NT2/D1 (cell line): ENCODE data around the gene IRAG1.
"Not testable (repeated sequence)": the region's sequence is repeated elsewhere in the genome, so short reads cannot be mapped to it uniquely, and the experiment has no call there.

Source experiments
- DNase-seq: peaks from one replicate; pipeline ENCODE4 v3.0.0-alpha.2; 2011; ENCODE audit warnings: low read depth, low spot score
- H3K27me3 ChIP-seq: 2 replicates; pipeline ENCODE4 v1.6.0; 2011; ENCODE audit warnings: mild to moderate bottlenecking; ENCODE audit not compliant: insufficient read length, insufficient read depth
- H3K36me3 ChIP-seq: 2 replicates; pipeline ENCODE4 v1.6.1; 2011; ENCODE audit warnings: mild to moderate bottlenecking, low read length, mixed read lengths; ENCODE audit not compliant: insufficient read depth, insufficient read length
- H3K4me1 ChIP-seq: 2 replicates; pipeline ENCODE4 v1.5.1; 2011; ENCODE audit not compliant: insufficient read depth, insufficient read length
- H3K4me3 ChIP-seq: 2 replicates; pipeline ENCODE4 v1.5.1; 2011; ENCODE audit warnings: low read depth; ENCODE audit not compliant: insufficient read length
- H3K9ac ChIP-seq: 2 replicates; pipeline ENCODE4 v1.6.0; 2011; ENCODE audit warnings: low read depth; ENCODE audit not compliant: insufficient read length
- H3K9me3 ChIP-seq: 2 replicates; pipeline ENCODE4 v1.5.1; 2011; ENCODE audit warnings: mild to moderate bottlenecking, low read length; ENCODE audit not compliant: insufficient read depth
- SUZ12 ChIP-seq: IDR thresholded peaks from 2 replicates; pipeline ENCODE4 v1.6.1; 2011; ENCODE audit not compliant: insufficient read length, insufficient read depth; ENCODE audit errors: extremely low read depth
- YY1 ChIP-seq: IDR thresholded peaks from 2 replicates; pipeline ENCODE4 v1.6.1; 2011; ENCODE audit not compliant: insufficient read length, insufficient read depth
- ZNF274 ChIP-seq: IDR thresholded peaks from 2 replicates; pipeline ENCODE4 v1.6.1; 2011; ENCODE audit warnings: mild to moderate bottlenecking, low read depth, low read length

Gene IRAG1

DNA sequence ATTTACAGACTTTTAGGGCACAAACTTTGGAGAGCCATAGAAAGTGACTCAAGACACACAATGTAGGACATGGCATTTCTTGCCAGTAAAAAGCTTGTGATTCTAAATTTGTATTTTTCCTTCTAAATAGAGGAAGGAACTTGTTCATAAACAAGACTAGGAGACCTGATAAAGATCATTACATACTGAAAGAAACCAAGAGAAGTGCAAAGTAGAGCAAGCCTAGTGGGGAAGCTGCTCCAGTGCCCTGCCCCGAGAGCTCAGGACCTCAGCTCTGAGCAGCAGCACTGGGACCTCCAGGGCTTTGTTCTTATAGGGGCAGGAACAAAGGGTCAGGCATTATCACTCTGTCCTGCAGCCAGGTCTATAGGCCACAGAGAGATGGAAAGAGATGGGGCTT lies 7.2 kb downstream of the IRAG1 start:
- no peak for TF ChIP-seq SUZ12
- TF ChIP-seq ZNF274 = no peak
- no peak for TF ChIP-seq YY1
- DNase-seq = no peak
- Histone ChIP-seq H3K4me1 (no peaks in the 10 kb centered on the region), H3K36me3 (no peaks in the 10 kb centered on the region), H3K4me3 (no peak overlapping the region), H3K9ac (no peak overlapping the region), H3K27me3 (no peaks in the 10 kb centered on the region), H3K9me3 (no peaks in the 10 kb centered on the region)

DNA sequence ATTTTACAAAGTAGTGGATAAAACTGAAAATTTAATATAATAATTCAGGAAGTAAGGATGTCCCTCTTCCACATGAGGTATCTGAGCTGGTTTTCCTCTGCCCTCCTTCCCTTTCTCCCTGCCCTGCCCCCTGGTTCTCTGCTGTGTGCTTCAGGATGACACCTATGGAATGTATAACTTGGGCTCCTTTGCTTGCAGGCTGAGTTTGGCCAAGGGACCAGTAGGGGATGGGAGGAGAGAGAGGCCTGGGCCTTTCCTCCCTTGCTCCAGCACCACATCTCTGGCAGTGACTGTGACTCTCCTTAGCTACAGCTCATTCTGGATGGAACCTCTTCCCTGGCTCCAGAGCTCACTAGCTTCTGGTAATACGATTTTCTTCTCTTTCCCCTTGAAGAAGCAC lies 10.1 kb downstream of the IRAG1 start:
- no peak for DNase-seq
- H3K9ac ChIP-seq = no peak overlapping the region
- no peaks in the 10 kb centered on the region for H3K27me3 ChIP-seq
- H3K4me3 ChIP-seq = no peak overlapping the region
- H3K9me3 ChIP-seq = no peaks in the 10 kb centered on the region
- H3K4me1 ChIP-seq = no peaks in the 10 kb centered on the region
- no peak for TF ChIP-seq ZNF274
- TF ChIP-seq SUZ12 = no peak
- no peak for TF ChIP-seq YY1
- H3K36me3 ChIP-seq = no peaks in the 10 kb centered on the region

DNA sequence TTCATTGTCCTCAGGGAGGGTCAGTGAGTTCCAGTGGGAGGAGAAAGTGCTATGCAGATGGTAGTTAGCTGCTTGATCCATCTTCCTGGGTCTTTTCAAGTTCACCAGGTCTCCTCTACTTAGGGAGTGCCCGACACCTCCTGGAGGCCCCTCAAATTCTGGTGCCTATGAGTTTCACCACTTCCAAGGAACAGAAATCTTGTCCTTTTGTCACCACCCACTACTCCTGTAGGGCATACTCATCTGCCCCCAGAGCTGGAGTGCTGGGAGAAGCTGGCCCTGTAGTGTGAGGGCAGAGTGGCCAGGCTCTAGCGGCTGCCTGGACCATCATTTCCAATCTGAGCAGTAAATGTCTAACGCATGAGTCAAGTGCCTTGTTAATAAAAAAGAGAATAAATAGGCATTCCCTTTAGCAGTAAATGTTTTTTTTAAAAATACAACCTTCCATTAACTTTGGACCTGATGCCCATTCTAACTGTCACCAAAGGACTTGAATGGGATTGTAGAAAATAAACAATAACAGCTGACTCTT lies 12.5 kb downstream of the IRAG1 start:
- TF ChIP-seq ZNF274 (no peak), SUZ12 (no peak), YY1 (no peak)

GRCh38 chr11:10680279-10680678 lies 13.3 kb downstream of the IRAG1 start:
- H3K36me3 ChIP-seq, DNase-seq, H3K27me3 ChIP-seq, H3K9ac ChIP-seq, H3K4me1 ChIP-seq, H3K4me3 ChIP-seq, H3K9me3 ChIP-seq: not testable (repeated sequence)

More for the DNA sequence above, 12.5 kb downstream of the IRAG1 start:
- no peak overlapping the region for H3K9ac ChIP-seq
- H3K27me3 ChIP-seq = no peaks in the 10 kb centered on the region
- H3K4me1 ChIP-seq = no peaks in the 10 kb centered on the region
- DNase-seq = no peak
- no peak overlapping the region for H3K4me3 ChIP-seq
- no peaks in the 10 kb centered on the region for H3K9me3 ChIP-seq
- no peaks in the 10 kb centered on the region for H3K36me3 ChIP-seq

DNA sequence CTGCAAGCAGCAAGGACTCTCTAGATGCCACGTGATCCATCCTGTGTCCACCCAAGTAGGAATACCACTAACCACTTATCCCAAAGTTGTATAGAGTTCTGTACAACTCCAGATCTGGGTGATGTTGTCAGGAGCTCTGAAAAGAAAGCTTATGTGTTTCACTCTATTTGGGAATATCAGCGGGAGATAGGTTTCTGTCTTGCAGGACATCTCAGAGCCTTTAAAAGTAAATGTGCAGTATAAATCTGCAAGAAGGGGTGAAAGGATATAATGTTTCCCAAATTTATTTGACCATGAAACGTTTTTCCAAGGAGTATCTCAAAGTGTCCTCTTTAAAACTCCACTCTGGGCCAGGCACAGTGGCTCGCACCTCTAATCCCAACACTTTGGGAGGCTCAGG lies 13.9 kb downstream of the IRAG1 start:
- no peaks in the 10 kb centered on the region for H3K27me3 ChIP-seq
- H3K9ac ChIP-seq = no peak overlapping the region
- H3K4me3 ChIP-seq = no peak overlapping the region
- no peak for TF ChIP-seq YY1
- no peak for TF ChIP-seq SUZ12
- TF ChIP-seq ZNF274 = no peak
- DNase-seq = no peak
- H3K4me1 ChIP-seq = no peaks in the 10 kb centered on the region
- no peaks in the 10 kb centered on the region for H3K36me3 ChIP-seq
- no peaks in the 10 kb centered on the region for H3K9me3 ChIP-seq

GRCh38 chr11:10678101-10678500 lies 15.5 kb downstream of the IRAG1 start:
- Histone ChIP-seq H3K9me3 (no peaks in the 10 kb centered on the region), H3K9ac (no peak overlapping the region), H3K4me1 (peaks cover 2% of the 10 kb centered on the region), H3K27me3 (no peaks in the 10 kb centered on the region), H3K36me3 (no peaks in the 10 kb centered on the region), H3K4me3 (no peak overlapping the region)
- DNase-seq = no peak
- no peak for TF ChIP-seq YY1
- TF ChIP-seq SUZ12 = no peak

DNA sequence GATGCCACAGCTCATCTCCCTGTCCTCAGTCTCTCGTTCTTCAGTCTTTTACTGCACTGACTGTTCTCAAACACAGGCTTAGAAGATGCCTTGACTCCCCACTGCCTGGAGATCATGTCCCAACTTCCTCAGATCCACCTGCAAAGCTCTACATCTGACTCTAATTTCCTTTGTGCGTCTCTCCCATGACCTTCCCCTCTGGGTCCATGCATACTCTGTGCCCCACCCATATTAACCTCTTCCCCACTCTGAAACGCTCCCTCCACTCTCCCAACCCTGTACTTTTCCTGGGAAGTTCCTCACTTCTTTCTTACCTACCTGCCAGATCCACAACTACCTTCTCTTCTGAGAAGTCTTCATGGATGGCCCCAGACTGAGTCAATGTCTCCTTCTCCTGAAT lies 16.6 kb downstream of the IRAG1 start:
- H3K4me1 ChIP-seq = peaks cover 2% of the 10 kb centered on the region
- H3K36me3 ChIP-seq = no peaks in the 10 kb centered on the region
- no peaks in the 10 kb centered on the region for H3K9me3 ChIP-seq
- no peaks in the 10 kb centered on the region for H3K27me3 ChIP-seq
- DNase-seq = no peak
- no peak overlapping the region for H3K9ac ChIP-seq
- H3K4me3 ChIP-seq = no peak overlapping the region
- TF ChIP-seq ZNF274 (no peak), YY1 (no peak), SUZ12 (no peak)

DNA sequence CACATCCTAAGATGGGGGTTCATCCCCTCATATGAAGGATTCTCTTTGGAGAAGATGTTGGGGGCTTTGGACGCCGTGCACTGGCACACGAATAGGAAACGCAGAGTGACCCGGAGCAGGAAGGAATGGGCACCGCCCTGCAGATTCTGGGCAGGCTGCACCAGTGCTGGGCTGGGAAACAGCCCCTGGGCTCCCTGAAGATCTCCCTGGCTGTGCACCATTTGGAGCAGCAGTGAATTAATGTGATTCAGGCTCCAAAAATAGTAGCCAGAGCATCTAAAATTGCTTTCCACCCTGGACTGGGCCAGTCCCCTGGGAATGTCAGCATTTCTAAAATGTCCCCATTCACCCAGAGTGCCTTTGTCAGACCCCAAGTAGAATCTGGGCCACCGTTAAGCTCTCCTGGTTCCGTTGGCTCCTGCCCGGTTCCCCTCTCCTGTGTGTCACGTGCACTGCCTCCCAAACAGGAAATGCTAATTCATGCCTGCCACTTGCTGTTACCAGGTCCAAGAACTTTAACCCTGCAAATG lies 18.6 kb downstream of the IRAG1 start:
- H3K9ac ChIP-seq = no peak overlapping the region
- H3K27me3 ChIP-seq = no peaks in the 10 kb centered on the region
- no peak for TF ChIP-seq YY1
- no peak for TF ChIP-seq SUZ12
- no peak for TF ChIP-seq ZNF274
- no peaks in the 10 kb centered on the region for H3K9me3 ChIP-seq
- no peak for DNase-seq
- no peak overlapping the region for H3K4me3 ChIP-seq
- H3K4me1 ChIP-seq = peaks cover 2% of the 10 kb centered on the region
- no peaks in the 10 kb centered on the region for H3K36me3 ChIP-seq
